IMR-90 (cell line): ENCODE data around the gene CPNE1. TPM values are rescaled to one million over a fixed set of nuclear protein-coding genes. Genes with fewer than 3 reads are reported as not detected.

Experiments used
- ATAC-seq: fragments of 200-7000 bp; cut with Tn5 transposase; 2 replicates; pipeline ENCODE4 v1.9.1; 2020; ENCODE audit warnings: low read depth, mild to moderate bottlenecking, moderate library complexity
- BruUV-seq: library from RNA; stranded (reverse); fragments of 400-500 nt; replicated peaks from 2 replicates; lab custom pipeline; 2021; lab: Mats Ljungman, UMichigan
- CTCF ChIA-PET: fragments of 300-600 bp; formaldehyde crosslinking; extraction: SDS; loops from one replicate; lab custom pipeline; 2021; ENCODE audit warnings: antibody characterized with exemption; lab: Yijun Ruan, JAX
- POLR2A ChIA-PET: fragments of 300-600 bp; sonication (Branson Sonifier 250); formaldehyde crosslinking; loops from one replicate; lab custom pipeline; 2022; ENCODE audit warnings: antibody characterized with exemption; ENCODE audit not compliant: unreplicated experiment; lab: Charles Lee
- DNase-seq: peaks from one replicate; pipeline ENCODE4 v3.0.0; 2013
- H2AFZ ChIP-seq: replicated peaks from 2 replicates; pipeline ENCODE3; 2013; ENCODE audit warnings: low read length, mild to moderate bottlenecking; ENCODE audit not compliant: poor library complexity
- H2AK5ac ChIP-seq: 2 replicates; pipeline ENCODE4 v1.6.1; 2013; ENCODE audit warnings: low read depth, low read length, inconsistent platforms
- H2AK9ac ChIP-seq: replicated peaks from 2 replicates; pipeline ENCODE3; 2013; ENCODE audit warnings: mild to moderate bottlenecking, low read depth, low read length, moderate library complexity; ENCODE audit not compliant: poor library complexity
- H2BK120ac ChIP-seq: 2 replicates; pipeline ENCODE4 v1.6.1; 2013; ENCODE audit warnings: low read depth, low read length, inconsistent platforms
- H2BK15ac ChIP-seq: 3 replicates; pipeline ENCODE4 v1.6.1; 2013; ENCODE audit warnings: low read depth, low read length, inconsistent platforms
- H2BK20ac ChIP-seq: 2 replicates; pipeline ENCODE4 v1.6.1; 2013; ENCODE audit warnings: low read depth, mild to moderate bottlenecking, inconsistent platforms, low read length, moderate library complexity
- H2BK5ac ChIP-seq: 2 replicates; pipeline ENCODE4 v1.6.1; 2013; ENCODE audit warnings: mild to moderate bottlenecking, low read depth, low read length, inconsistent platforms; ENCODE audit not compliant: poor library complexity, severe bottlenecking
- H3K14ac ChIP-seq: replicated peaks from 2 replicates; pipeline ENCODE4 v1.6.1; 2013; ENCODE audit warnings: low read depth, low read length, inconsistent platforms
- H3K18ac ChIP-seq: 2 replicates; pipeline ENCODE4 v1.6.1; 2013; ENCODE audit warnings: low read depth, low read length, control low read depth
- H3K23ac ChIP-seq: 2 replicates; pipeline ENCODE4 v1.6.1; 2013; ENCODE audit warnings: low read depth, low read length, inconsistent platforms
- H3K27ac ChIP-seq: 2 replicates; pipeline ENCODE4 v1.5.1; 2013; ENCODE audit warnings: mild to moderate bottlenecking, control low read depth, low read length; ENCODE audit not compliant: insufficient read depth
- H3K27me3 ChIP-seq: 2 replicates; pipeline ENCODE4 v1.6.1; 2013; ENCODE audit warnings: low read length; ENCODE audit not compliant: control insufficient read depth, insufficient read depth
- H3K36me3 ChIP-seq: 2 replicates; pipeline ENCODE4 v1.6.1; 2013; ENCODE audit warnings: low read length, mixed read lengths; ENCODE audit not compliant: control insufficient read depth, insufficient read depth
- H3K4ac ChIP-seq: 2 replicates; pipeline ENCODE4 v1.6.1; 2013; ENCODE audit warnings: low read depth, low read length, inconsistent platforms
- H3K4me1 ChIP-seq: 2 replicates; pipeline ENCODE4 v1.6.1; 2013; ENCODE audit warnings: low read length, mixed read lengths; ENCODE audit not compliant: control insufficient read depth, insufficient read depth
- H3K4me2 ChIP-seq: 2 replicates; pipeline ENCODE4 v1.6.1; 2013; ENCODE audit warnings: low read depth, mild to moderate bottlenecking, control low read depth, low read length, moderate library complexity
- H3K4me3 ChIP-seq: 2 replicates; pipeline ENCODE4 v1.5.1; 2013; ENCODE audit warnings: low read depth, mild to moderate bottlenecking, control low read depth, low read length, moderate library complexity; ENCODE audit not compliant: insufficient read depth
- H3K56ac ChIP-seq: 2 replicates; pipeline ENCODE4 v1.6.1; 2013; ENCODE audit warnings: low read length, inconsistent platforms; ENCODE audit not compliant: insufficient read depth; ENCODE audit errors: extremely low read depth
- H3K79me1 ChIP-seq, 2 experiments: 2 replicates each; pipeline ENCODE4 v1.6.1; 2013; ENCODE audit warnings: low read length in 2 of 2, inconsistent platforms in 1 of 2, low read depth in 1 of 2
- H3K9ac ChIP-seq: 2 replicates; pipeline ENCODE4 v1.6.1; 2013; ENCODE audit warnings: low read depth, low read length, control low read depth
- H3K9me1 ChIP-seq: 2 replicates; pipeline ENCODE4 v1.6.1; 2013; ENCODE audit warnings: low read length, inconsistent platforms; ENCODE audit not compliant: insufficient read depth
- H3K9me3 ChIP-seq: 2 replicates; pipeline ENCODE4 v1.6.1; 2013; ENCODE audit warnings: low read length; ENCODE audit not compliant: control insufficient read depth, insufficient read depth
- H4K20me1 ChIP-seq: 2 replicates; pipeline ENCODE4 v1.6.1; 2013; ENCODE audit warnings: low read length, inconsistent platforms; ENCODE audit not compliant: insufficient read depth
- H4K5ac ChIP-seq: 2 replicates; pipeline ENCODE4 v1.6.1; 2013; ENCODE audit warnings: mild to moderate bottlenecking, low read depth, low read length, control low read depth
- H4K8ac ChIP-seq, 2 experiments: 2 replicates each; pipeline ENCODE4 v1.6.1; 2013; ENCODE audit warnings: low read depth in 2 of 2, low read length in 2 of 2, control low read depth in 1 of 2, inconsistent platforms in 1 of 2
- H4K91ac ChIP-seq: 2 replicates; pipeline ENCODE4 v1.6.1; 2013; ENCODE audit warnings: low read depth, low read length, inconsistent platforms; ENCODE audit not compliant: insufficient read depth
- CEBPB ChIP-seq: IDR thresholded peaks from 2 replicates; pipeline ENCODE4 v1.6.1; 2012; ENCODE audit warnings: low read depth, low read length, improper control_type of control experiment
- ELK1 ChIP-seq: fragments of 150-350 bp; IDR thresholded peaks from 2 replicates; pipeline ENCODE4 v1.6.1; 2016; ENCODE audit warnings: low read depth, mild to moderate bottlenecking, low read length, moderate library complexity, borderline replicate concordance
- FOS ChIP-seq: fragments of 150-350 bp; IDR thresholded peaks from 2 replicates; pipeline ENCODE4 v1.6.1; 2016; ENCODE audit warnings: low read depth, low read length
- MAFK ChIP-seq: IDR thresholded peaks from 2 replicates; pipeline ENCODE4 v1.6.1; 2012; ENCODE audit warnings: low read depth, low read length, improper control_type of control experiment
- MXI1 ChIP-seq: IDR thresholded peaks from 2 replicates; pipeline ENCODE4 v1.6.1; 2012; ENCODE audit warnings: low read depth, mild to moderate bottlenecking, low read length, moderate library complexity, borderline replicate concordance
- NFE2L2 ChIP-seq: fragments of 150-350 bp; IDR thresholded peaks from 2 replicates; pipeline ENCODE4 v1.6.1; 2016; ENCODE audit warnings: low read depth, mild to moderate bottlenecking, low read length
- WGBS, 2 experiments: methylation state at CpG; one replicate each; pipeline versions ENCODE4 v1.1.5 to v1.1.7; 2013; ENCODE audit warnings: missing lambda C conversion rate in 2 of 2; ENCODE audit not compliant: insufficient read length in 1 of 2; ENCODE audit errors: extremely low coverage in 2 of 2; 5-methylcytosine and 5-hydroxymethylcytosine counted together
- dilution Hi-C: fragments of 300-500 bp; cut with HindIII; formaldehyde crosslinking; loops from one replicate; pipeline ENCODE4 v1.14.3; 2018; ENCODE audit warnings: low sequenced_read_pairs; ENCODE audit not compliant: unreplicated experiment
- in situ Hi-C: fragments of 300-500 bp; cut with MboI; formaldehyde crosslinking; loops from 3 replicates; pipeline ENCODE4 v1.14.3; 2019; ENCODE audit warnings: low sequenced_read_pairs, inconsistent platforms, mixed read lengths
- intact Hi-C: fragments of 100-400 bp; cut with micrococcal nuclease; formaldehyde crosslinking; loops from 2 replicates; pipeline ENCODE4 v1.10.0; 2022
- polyA plus RNA-seq, 3 experiments: library from polyadenylated mRNA; depleted of rRNA; stranded (reverse); fragments of >200 nt; gene quantifications; 2 replicates each; pipeline ENCODE4 v1.2.3, GENCODE V29; 2012; ENCODE audit warnings: low replicate concordance in 1 of 3
- total RNA-seq: library from RNA; depleted of rRNA; stranded (reverse); fragments of >200 nt; gene quantifications from 2 replicates; pipeline ENCODE4 v1.2.3, GENCODE V29; 2012

CPNE1 gene
- total and polyA plus RNA-seq, 2 of the 4 experiments (the other 2 are of a cell fraction), result 163 to 165 TPM

DNA sequence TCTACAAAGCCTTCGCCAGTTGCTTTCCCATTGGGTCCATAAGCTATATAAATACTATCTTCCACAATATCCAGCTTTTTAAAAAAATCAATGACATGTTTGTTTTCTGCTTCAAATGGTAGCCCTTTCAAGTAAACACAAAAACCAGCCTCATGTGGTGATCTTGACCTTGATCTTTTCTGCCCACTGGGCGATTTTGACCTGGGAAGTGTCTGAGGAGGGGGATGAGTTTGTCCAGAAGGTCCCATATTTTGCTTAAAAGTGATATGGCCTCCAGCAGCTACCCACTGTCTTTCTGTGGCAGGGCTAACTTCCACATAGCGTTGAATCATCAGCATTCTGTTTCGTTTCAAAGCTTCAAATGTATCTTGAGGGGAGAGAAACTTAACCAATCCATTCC lies 10.8 kb downstream of the CPNE1 start:
- no peaks in the 10 kb centered on the region for H3K27me3 ChIP-seq
- H4K8ac ChIP-seq, result no peak overlapping the region
- H3K23ac ChIP-seq, result no peak overlapping the region
- DNase-seq (no peak), ATAC-seq (no peak)
- H4K20me1 ChIP-seq, result peaks cover 91% of the 10 kb centered on the region
- no peak overlapping the region for H4K5ac ChIP-seq
- H3K4me2 ChIP-seq, result no peak overlapping the region
- H3K4me1 ChIP-seq, result peaks cover 9% of the 10 kb centered on the region
- H3K9me1 ChIP-seq, result peaks cover 16% of the 10 kb centered on the region
- no peak overlapping the region for H2AK9ac ChIP-seq
- peaks cover 23% of the 10 kb centered on the region for H3K36me3 ChIP-seq
- no peak overlapping the region for H3K27ac ChIP-seq
- H4K91ac ChIP-seq, result no peak overlapping the region
- H3K9me3 ChIP-seq, result no peaks in the 10 kb centered on the region
- peaks cover 25 to 69% of the 10 kb centered on the region in 2 experiments for H3K79me1 ChIP-seq
- no peak overlapping the region for H3K4ac ChIP-seq
- no peak overlapping the region for H2AK5ac ChIP-seq
- no peak overlapping the region for H2BK120ac ChIP-seq
- no peak overlapping the region for H3K14ac ChIP-seq
- no peak overlapping the region for H3K56ac ChIP-seq
- TF ChIP-seq FOS (no peak), ELK1 (no peak), CEBPB (no peak), MAFK (no peak), MXI1 (no peak), NFE2L2 (no peak)
- intact Hi-C loops (no loop called here), in situ Hi-C loops (no loop called here), dilution Hi-C loops (no loop called here)
- H3K4me3 ChIP-seq, result no peak overlapping the region
- no peak overlapping the region for H3K18ac ChIP-seq
- no peak overlapping the region for H2BK20ac ChIP-seq
- H2BK5ac ChIP-seq, result no peak overlapping the region
- ChIA-PET POLR2A (no interaction called here), CTCF (no interaction called here)
- H3K9ac ChIP-seq, result no peak overlapping the region
- TSS peak; percentile 35 for BruUV-seq
- 100% methylated on average over 1 of the region's 4 CpGs; no CpG with 5 or more reads in 1 of the 2 experiments for WGBS, 2 experiments
- no peak overlapping the region for H2AFZ ChIP-seq
- no peak overlapping the region for H2BK15ac ChIP-seq
